ENCODE measurements around the gene ARHGAP6. TPM values are rescaled to one million over a fixed set of nuclear protein-coding genes. Genes with fewer than 3 reads are reported as not detected.

The ARHGAP6 gene
- total RNA-seq, 1 experiment from 2014 or later, result 0.50 TPM

DNA sequence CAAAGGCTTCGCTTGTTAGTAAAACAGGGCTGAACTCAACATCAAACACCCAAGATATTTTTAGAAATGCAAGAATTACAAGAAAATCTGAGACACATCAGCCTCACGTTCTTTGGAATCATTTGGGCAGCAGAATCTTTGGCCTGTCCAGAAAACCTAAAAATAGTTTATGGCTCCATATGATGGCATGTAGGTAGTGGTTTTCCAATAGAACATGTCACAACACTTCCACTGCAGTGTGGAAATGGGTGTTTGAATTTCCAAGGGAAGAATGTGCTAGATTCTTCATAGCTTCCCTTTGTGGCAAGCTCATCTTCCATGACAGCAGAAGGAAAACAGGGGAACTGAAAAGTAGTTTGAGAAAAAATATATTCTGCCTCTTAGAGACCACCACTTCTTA lies 118.8 kb downstream of the ARHGAP6 start:
- TF ChIP-seq CTCF (IDR thresholded peaks at IDR 0.05; ENCODE audit: insufficient read depth in 1 of 2, low read depth in 1 of 2, low read length in 1 of 2, severe bottlenecking in 1 of 2, unreplicated experiment in 1 of 2), result no peak
- no peaks in the 10 kb centered on the region for H3K4me1 ChIP-seq
- intact Hi-C loops (cut with micrococcal nuclease; ENCODE audit: unreplicated experiment), result no loop called here
- no peak overlapping the region for H3K4me3 Mint-ChIP-seq (ENCODE audit: unreplicated experiment)
- no TSS peak for BruUV-seq (replicated peaks)
- peaks cover 3% of the 10 kb centered on the region for H3K27me3 Mint-ChIP-seq (ENCODE audit: insufficient read depth, unreplicated experiment)
- no peaks in the 10 kb centered on the region for H3K9me3 Mint-ChIP-seq (ENCODE audit: unreplicated experiment)
- CTCF ChIA-PET, result no interaction called here
- H3K27me3 ChIP-seq (replicated peaks; ENCODE audit: control insufficient read depth, insufficient read depth, low read length), result no peaks in the 10 kb centered on the region
- H3K36me3 Mint-ChIP-seq (ENCODE audit: insufficient read depth, unreplicated experiment), result no peaks in the 10 kb centered on the region
- no peaks in the 10 kb centered on the region for H3K9me3 ChIP-seq
- POLR2A ChIA-PET, result no interaction called here
- no peaks in the 10 kb centered on the region for H3K36me3 ChIP-seq (ENCODE audit: control insufficient read depth, insufficient read depth, low read length)
- H3K4me3 ChIP-seq (ENCODE audit: low read depth, low read length), result no peak overlapping the region
- H3K4me1 Mint-ChIP-seq (ENCODE audit: low read depth, unreplicated experiment), result no peaks in the 10 kb centered on the region
- no peak for DNase-seq
- no peak overlapping the region for H3K27ac Mint-ChIP-seq (ENCODE audit: unreplicated experiment)

GRCh38 chrX:11543249-11543648 lies 122.5 kb downstream of the ARHGAP6 start:
- intact Hi-C loops (cut with micrococcal nuclease; ENCODE audit: unreplicated experiment), result no loop called here
- no peak for DNase-seq
- no peaks in the 10 kb centered on the region for H3K27me3 ChIP-seq (replicated peaks; ENCODE audit: control insufficient read depth, insufficient read depth, low read length)
- H3K27me3 Mint-ChIP-seq (ENCODE audit: insufficient read depth, unreplicated experiment), result peaks cover 3% of the 10 kb centered on the region
- ChIA-PET CTCF (no interaction called here), POLR2A (no interaction called here)
- H3K4me1 Mint-ChIP-seq (ENCODE audit: low read depth, unreplicated experiment), result no peaks in the 10 kb centered on the region
- H3K27ac Mint-ChIP-seq (ENCODE audit: unreplicated experiment), result no peak overlapping the region
- no peak overlapping the region for H3K4me3 Mint-ChIP-seq (ENCODE audit: unreplicated experiment)
- no peak for TF ChIP-seq CTCF (IDR thresholded peaks at IDR 0.05; ENCODE audit: insufficient read depth in 1 of 2, low read depth in 1 of 2, low read length in 1 of 2, severe bottlenecking in 1 of 2, unreplicated experiment in 1 of 2)
- H3K4me1 ChIP-seq, result no peaks in the 10 kb centered on the region
- no peaks in the 10 kb centered on the region for H3K9me3 ChIP-seq
- H3K4me3 ChIP-seq (ENCODE audit: low read depth, low read length), result no peak overlapping the region
- BruUV-seq (replicated peaks), result no TSS peak
- H3K36me3 ChIP-seq (ENCODE audit: control insufficient read depth, insufficient read depth, low read length), result no peaks in the 10 kb centered on the region
- H3K36me3 Mint-ChIP-seq (ENCODE audit: insufficient read depth, unreplicated experiment), result no peaks in the 10 kb centered on the region
- no peaks in the 10 kb centered on the region for H3K9me3 Mint-ChIP-seq (ENCODE audit: unreplicated experiment)

DNA sequence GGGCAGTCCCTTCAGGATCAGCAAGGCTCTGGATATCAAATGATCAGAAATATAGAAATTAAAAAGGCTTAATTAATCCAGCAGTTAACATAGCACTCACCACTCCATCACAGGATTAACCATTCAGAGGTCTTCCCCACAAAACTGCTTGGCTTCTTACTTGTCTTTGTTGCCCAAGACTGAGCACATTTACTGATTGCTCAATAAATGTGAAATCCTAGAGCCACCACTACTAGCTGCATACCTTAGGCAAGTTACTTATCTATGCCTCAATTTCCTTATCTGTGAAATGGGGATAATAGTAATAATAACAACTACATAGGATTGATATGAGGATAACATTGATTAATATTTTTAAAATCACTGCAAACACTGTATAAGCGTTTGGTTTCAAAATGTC lies 124.2 kb downstream of the ARHGAP6 start:
- CTCF ChIA-PET, result no interaction called here

More for the DNA sequence above, 124.2 kb downstream of the ARHGAP6 start:
- Histone ChIP-seq H3K36me3 (ENCODE audit: control insufficient read depth, insufficient read depth, low read length) (no peaks in the 10 kb centered on the region), H3K27me3 (replicated peaks; ENCODE audit: control insufficient read depth, insufficient read depth, low read length) (no peaks in the 10 kb centered on the region), H3K9me3 (no peaks in the 10 kb centered on the region), H3K4me3 (ENCODE audit: low read depth, low read length) (no peak overlapping the region), H3K4me1 (no peaks in the 10 kb centered on the region)
- intact Hi-C loops (cut with micrococcal nuclease; ENCODE audit: unreplicated experiment), result no loop called here
- no peak for TF ChIP-seq CTCF (IDR thresholded peaks at IDR 0.05; ENCODE audit: insufficient read depth in 1 of 2, low read depth in 1 of 2, low read length in 1 of 2, severe bottlenecking in 1 of 2, unreplicated experiment in 1 of 2)
- BruUV-seq (replicated peaks), result no TSS peak
- Mint-ChIP-seq H3K27ac (ENCODE audit: unreplicated experiment) (no peak overlapping the region), H3K9me3 (ENCODE audit: unreplicated experiment) (no peaks in the 10 kb centered on the region), H3K36me3 (ENCODE audit: insufficient read depth, unreplicated experiment) (no peaks in the 10 kb centered on the region), H3K4me3 (ENCODE audit: unreplicated experiment) (no peak overlapping the region), H3K27me3 (ENCODE audit: insufficient read depth, unreplicated experiment) (peaks cover under 1% of the 10 kb centered on the region), H3K4me1 (ENCODE audit: low read depth, unreplicated experiment) (no peaks in the 10 kb centered on the region)
- POLR2A ChIA-PET, result no interaction called here
- DNase-seq, result no peak
